NB4 (cell line): ENCODE measurements around the gene CCDC81.

Experiments used
- CTCF ChIP-seq: IDR thresholded peaks from one replicate; pipeline ENCODE4 v1.5.1; 2012; ENCODE audit warnings: low read depth, low read length
- POLR2A ChIP-seq: IDR thresholded peaks from 2 replicates; pipeline ENCODE4 v1.6.1; 2011; ENCODE audit warnings: mild to moderate bottlenecking; ENCODE audit not compliant: insufficient read length; ENCODE audit errors: extremely low read depth

GRCh38 chr11:86464509-86465221, 90.0 kb downstream of the CCDC81 start:
- TF ChIP-seq CTCF, result no peak
- no peak for TF ChIP-seq POLR2A
